COLO668 (cell line): ENCODE measurements around the gene TAL1.
"Not testable (repeated sequence)": the region's sequence is repeated elsewhere in the genome, so short reads cannot be mapped to it uniquely, and the experiment has no call there.

Experiments
- DNase-seq: peaks from one replicate; lab custom pipeline; 2025; ENCODE audit not compliant: unreplicated experiment; lab: John Stamatoyannopoulos, UW

TAL1 gene

DNA sequence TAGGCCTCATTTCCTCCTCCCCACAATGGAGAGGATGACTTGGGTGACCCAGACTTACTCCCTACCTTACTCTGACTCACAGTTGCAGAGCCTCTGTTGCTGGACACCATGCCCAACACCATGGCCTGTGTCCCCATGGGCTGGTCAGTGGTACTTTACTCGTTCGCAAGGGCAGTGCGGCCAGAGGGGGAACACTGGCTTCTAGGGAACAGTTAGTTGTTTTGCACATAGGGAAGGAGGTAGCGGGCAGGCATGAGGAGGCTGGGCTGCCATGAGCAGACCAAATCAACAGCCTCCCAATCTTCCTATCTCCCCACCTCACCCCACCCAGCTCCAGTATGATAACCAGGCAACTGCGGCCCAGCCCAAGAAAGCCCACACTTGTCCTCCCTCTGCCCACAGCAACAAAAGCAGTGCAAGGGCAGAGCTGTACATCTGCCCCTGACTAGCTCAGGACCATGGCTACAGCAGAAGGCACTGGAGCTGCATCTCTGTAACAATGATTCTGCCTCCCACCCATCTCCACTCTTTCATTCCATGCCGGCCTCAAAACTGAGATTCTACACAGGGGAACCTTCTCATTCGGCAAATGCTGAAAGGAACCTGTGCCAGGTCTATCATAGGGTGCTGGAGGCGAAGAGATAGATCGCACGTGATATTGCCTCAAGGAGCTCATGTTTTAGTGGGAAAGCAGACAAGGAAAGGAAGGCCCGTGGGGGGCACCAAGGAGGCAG, 18.6 kb downstream of the TAL1 start:
- DNase-seq: no peak

DNA sequence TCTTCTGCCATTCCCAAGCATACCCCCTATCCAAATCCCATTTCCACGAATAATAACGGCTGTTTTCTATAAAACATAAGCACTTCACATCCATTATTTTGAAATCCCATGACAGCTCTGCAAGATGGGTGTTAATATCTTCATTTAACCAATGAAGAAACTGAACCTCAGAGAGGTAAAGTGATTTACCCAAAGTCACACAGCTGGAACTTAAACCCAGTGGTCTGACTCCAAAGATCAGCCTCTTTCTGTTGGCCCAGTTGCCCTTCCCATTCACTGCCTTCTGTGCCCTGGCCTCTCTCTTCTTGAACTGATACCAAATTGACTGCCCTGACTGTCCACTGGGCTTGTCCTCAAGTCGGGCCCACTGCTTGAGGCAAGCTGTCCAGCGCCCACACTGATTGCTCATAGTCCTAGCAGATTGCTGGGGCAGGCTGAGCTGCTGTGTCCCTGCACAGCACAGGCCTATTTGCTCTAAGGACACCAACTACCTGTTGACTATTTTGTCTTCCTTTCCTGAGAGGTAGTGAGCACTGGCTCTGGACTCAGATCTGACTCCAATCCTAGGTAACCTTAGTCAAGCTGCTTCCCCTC, 19.3 kb downstream of the TAL1 start:
- no peak for DNase-seq

DNA sequence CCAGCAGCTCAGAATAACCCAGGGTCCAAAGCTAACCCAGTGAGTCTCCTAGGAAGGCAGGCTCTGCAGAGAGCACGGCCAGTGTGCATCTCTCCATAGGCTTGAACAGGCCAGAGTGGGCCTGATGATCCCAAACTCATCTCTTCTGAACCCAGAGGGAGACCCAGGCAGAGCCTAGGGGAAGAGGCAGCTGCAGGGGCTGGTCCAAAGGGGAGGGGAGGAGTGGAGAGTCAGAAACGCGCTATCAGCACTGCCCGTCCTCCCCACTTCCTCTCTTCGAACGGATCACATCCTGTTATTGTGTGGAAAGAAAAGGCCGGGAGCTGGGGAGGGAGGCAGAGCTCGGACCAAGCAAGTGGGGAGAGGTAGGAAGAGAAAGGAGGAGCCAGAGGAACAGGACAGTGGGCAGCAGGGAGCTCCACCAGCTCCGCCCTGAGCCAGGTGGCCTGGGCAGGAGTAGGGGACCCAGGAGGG, 20.2 kb downstream of the TAL1 start:
- no peak for DNase-seq

DNA sequence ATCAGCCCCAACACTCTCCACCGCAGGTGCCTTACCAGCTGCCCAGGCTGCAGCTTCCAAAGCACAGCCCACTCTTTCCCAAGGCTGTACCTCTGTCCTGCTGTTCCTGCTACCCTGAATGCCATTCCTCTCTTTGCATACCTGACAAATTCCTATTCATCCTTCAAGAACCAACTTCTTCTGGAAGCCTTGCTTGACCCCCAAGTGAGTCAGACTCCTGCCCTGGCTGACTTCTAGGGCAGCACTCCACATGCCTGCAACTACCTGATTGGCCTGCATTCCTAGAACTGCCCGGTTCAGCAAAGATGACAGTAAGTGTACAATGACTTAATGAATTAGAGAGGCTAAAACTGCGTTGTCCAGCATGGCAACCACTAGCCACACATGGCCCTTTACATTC, 21.4 kb downstream of the TAL1 start:
- DNase-seq: no peak

- DNase-seq: no peak
Observed at GRCh38 chr1:47209725-47210325, 22.2 kb downstream of the TAL1 start.

GRCh38 chr1:47209091-47209490, 22.9 kb downstream of the TAL1 start:
- DNase-seq: no peak

- no peak for DNase-seq
Observed at GRCh38 chr1:47208374-47208850, 23.6 kb downstream of the TAL1 start.

- DNase-seq: no peak
Observed at GRCh38 chr1:47207803-47208373, 24.1 kb downstream of the TAL1 start.

DNA sequence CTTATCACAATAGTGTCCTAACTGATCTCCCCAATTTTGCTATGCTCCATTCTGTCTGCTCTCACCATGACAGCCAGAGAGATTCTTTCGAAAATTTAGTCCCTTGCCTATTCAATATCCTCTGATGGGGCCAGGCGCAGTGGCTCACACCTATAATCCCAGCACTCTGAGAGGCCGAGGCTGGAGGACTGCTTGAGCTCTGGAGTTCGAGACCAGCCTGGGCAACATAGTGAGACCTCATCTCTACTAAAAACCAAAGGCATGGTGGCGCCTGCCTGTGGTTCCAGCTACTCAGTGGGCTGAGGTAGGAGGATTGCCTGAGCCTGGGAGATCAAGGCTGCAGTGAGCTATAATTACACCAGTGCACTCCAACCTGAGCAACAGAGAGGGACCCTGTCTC, 26.1 kb downstream of the TAL1 start:
- DNase-seq: no peak

- DNase-seq: not testable (repeated sequence)
Observed at GRCh38 chr1:47203504-47203903, 28.5 kb downstream of the TAL1 start.

DNA sequence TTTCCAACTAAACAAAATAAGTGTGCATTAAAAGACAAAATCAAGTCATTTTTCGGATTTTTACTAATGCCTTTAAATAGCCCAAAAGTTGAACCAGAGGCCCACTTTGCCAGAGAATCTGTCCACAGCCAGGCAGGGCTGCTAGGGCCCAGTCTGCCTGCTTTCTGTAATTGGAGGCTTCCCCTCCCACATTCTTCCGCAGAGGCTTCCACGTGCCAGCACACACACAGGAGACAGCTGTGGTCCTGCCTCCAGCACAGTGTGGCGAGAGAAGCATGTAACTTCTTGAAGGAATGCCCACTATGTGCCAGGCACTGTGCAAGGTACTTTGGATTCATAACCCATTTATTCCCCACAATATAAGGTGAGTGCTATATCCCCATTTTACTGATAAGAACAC, 30.8 kb downstream of the TAL1 start:
- DNase-seq: no peak

GRCh38 chr1:47198214-47198613, 33.8 kb downstream of the TAL1 start:
- no peak for DNase-seq

DNA sequence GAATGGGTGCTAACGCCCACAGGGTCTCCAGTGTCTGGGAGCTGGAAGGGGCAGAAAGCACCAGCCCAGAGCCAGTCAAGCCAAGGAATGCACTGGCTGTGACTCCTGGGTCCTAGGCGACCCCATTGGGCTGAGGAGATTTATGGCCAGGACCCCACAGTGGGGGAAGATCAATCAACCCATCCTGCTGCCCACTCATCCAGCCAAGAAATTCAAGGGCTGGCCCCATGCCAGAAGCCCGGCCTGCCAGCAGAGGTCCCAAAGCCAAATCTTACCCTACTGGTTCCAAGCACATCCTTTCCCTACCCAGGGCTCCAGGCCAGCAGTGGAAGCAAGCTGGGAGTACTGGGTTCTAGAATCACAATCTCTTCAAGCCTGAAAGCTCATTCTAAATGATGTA, 35.4 kb downstream of the TAL1 start:
- no peak for DNase-seq

- DNase-seq: not testable (repeated sequence)
Observed at GRCh38 chr1:47195981-47196380, 36.0 kb downstream of the TAL1 start.

DNA sequence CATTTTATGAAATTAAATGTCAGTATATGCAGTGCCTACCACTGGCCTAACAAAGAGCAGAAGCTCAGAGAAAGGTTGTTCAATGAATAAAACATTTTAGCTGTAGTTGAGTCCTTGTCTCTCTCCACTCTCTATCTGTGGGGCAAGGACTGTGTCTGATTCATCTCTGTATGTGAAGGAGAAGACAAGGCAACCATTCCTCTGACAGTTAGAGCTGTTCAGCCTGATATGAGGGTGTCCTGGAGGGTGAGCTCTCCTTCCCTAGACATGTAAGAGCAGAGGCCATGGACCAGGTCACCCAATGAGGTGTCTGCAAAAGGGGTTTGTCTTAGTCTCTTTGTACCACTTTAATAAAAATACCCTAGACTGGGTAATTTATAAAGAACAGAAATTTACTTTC, 37.7 kb downstream of the TAL1 start:
- DNase-seq: no peak

DNA sequence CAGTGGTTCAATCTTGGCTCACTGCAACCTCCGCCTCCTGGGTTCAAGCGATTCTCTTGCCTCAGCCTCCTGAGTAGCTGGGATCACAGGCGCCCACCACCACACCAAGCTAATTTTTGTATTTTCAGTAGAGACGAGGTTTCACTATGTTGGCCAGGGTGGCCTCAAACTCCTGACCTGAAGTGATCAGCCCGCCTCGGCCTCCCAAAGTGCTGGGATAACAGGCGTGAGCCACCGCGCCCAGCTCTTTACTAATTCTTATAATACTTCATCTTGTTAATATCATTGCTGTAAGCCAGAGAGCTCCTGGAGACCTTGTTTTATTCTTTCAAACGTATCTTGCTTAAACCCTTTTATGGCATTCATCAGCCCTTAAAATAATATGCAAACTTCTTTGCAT, 38.5 kb downstream of the TAL1 start:
- DNase-seq: not testable (repeated sequence)

GRCh38 chr1:47192458-47193384, 39.3 kb downstream of the TAL1 start:
- DNase-seq: peak; percentile 81

GRCh38 chr1:47191940-47192457, 40.0 kb downstream of the TAL1 start:
- no peak for DNase-seq

DNA sequence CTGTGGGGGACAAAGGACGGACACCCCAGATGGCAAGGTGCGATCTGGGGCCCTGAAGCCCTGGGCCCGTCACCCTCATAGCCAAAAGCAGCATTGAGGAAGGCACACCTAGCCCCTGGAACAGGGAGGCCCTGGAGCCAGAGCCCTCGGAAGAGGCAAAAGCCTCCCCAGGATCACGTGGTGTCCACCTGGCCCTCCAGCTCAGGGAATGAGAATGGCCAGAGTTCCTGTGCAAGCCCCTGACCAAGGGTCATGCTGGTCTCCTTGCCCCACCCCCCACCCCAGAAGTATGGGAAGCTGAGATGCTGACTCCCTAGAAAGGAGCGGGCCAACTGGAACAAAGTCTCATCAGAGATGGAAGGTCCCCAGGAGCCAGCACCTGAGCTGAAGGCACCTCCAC, 41.2 kb downstream of the TAL1 start:
- DNase-seq: no peak

- no peak for DNase-seq
Observed at GRCh38 chr1:47190509-47190855, 41.5 kb downstream of the TAL1 start.
